ENCODE measurements around the gene XRCC3.

Gene XRCC3

DNA sequence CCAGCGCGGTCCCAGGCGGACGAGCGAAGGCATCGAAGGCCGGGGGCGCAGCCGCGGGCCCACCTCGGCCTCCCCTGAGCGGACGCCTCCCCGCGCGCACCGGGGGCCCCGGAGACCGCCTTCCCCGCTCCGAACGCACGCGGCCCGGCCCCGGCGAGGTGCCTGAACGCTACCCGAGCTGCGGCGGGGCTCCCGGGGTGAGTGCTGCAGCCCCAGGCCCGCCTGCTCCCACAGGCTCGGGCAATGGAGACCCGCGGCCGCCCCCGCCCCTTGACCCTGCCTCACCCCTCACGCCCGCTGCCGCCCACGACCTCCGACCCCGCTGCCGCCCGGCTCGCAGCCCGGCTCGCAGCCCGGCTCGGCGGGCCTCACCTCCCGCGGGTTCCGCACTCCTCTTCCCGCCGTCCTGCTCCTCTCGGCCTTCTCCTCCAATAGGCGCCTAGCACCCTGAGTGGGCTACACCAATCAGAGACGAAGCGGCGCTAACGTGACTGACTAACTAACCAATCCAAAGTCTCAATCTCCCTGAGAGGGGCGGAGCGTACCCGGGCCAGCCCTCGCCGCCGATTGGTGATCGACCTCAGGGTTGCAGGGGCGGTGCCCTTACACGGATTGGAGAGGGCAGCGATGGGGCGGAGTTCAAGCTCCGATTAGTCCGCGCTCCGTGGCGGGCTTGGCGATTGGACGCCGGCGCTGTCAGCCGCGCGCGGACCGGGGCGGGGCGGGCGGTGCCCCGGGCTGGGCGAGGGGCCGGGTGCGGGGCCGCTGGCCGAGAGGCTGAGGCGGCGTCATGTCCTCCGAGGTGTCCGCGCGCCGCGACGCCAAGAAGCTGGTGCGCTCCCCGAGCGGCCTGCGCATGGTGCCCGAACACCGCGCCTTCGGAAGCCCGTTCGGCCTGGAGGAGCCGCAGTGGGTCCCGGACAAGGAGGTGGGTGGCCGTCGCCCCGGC is at the start of gene XRCC3, which contains the start of gene ZFYVE21:
XRCC3 (minus strand) TSS at position 400 of the 949 bp plus-strand sequence. CDS start 4,364 bp downstream, outside the sequence.
ZFYVE21 (plus strand) TSS at position 759 of the 949 bp plus-strand sequence; CDS start at position 791, 32 bp downstream.
- in situ Hi-C loops (cut with HindIII; ENCODE audit: low sequenced_read_pairs) = no loop called here

DNA sequence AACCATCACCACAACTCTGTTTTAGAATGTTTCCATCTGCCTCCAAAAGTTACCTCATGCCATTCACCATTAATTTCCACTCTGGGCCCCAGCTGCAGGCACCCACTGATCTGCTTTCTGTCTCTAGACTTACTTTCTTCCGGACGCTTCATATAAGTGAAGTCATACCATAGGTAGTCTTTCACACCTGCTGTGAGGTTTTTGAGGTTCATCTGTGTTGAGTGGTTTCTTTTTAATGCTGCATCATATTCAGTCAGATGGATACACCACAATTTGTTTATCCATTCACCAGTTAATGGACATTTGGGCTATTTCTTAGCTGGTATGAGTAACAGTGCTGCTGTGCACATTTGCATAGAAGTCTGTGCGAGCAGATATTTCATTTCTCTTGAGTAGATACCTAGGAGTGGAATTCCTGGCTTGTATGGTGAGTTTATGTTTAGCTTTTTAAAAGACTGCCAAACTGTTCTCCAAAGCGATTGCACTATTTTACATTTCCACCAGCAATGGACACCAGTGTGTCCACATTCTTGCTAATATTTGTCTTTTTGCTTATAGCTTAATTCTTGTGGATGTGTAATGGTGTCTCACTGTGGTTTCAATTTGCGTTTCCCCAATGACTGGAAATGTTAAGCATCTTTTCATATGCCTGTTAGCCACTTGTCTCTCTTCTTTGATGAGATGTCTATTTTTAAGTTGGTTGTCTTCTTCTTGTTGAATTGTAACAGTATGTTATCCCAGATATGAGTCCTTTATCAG is 48.7 kb upstream of the XRCC3 start:
- in situ Hi-C loops (cut with HindIII; ENCODE audit: low sequenced_read_pairs) = no loop called here

DNA sequence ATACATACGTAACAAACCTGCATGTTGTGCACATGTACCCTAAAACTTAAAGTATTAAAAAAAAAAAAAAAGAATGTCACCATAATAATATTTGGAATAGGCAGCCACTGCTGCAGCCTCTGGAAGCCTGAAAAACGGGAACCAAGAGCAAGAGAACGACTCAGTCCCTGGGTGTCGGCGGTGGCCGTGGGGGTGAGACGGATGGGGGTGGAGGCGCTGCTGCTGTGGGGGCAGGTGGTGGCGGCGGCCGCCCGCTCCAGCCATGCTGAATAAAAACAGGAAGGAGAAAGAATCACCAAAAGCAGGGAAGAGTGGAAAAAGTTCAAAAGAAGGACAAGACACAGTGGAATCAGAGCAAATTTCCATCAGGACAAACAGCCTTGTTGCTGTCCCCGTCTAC is 47.3 kb upstream of the XRCC3 start:
- in situ Hi-C loops (cut with HindIII; ENCODE audit: low sequenced_read_pairs) = no loop called here

DNA sequence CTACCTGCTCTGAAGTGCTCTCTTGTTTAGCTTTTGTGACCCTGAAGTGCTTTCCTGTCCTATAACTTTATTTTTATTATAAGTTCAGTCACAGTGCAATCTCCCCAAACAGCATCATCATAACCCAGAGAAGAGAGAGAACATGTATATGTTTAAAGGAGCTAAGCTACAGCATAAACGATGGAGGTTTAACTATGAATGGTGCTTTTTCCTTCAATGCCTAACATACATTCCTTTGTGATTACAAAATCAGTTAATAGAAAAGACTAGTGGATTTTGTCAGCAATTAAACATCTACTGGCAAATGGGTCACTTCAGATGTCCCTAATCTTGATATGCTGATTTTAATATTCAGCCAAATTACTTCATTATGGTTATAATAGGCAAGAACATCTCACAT is 46.8 kb upstream of the XRCC3 start:
- in situ Hi-C loops (cut with HindIII; ENCODE audit: low sequenced_read_pairs) = no loop called here

DNA sequence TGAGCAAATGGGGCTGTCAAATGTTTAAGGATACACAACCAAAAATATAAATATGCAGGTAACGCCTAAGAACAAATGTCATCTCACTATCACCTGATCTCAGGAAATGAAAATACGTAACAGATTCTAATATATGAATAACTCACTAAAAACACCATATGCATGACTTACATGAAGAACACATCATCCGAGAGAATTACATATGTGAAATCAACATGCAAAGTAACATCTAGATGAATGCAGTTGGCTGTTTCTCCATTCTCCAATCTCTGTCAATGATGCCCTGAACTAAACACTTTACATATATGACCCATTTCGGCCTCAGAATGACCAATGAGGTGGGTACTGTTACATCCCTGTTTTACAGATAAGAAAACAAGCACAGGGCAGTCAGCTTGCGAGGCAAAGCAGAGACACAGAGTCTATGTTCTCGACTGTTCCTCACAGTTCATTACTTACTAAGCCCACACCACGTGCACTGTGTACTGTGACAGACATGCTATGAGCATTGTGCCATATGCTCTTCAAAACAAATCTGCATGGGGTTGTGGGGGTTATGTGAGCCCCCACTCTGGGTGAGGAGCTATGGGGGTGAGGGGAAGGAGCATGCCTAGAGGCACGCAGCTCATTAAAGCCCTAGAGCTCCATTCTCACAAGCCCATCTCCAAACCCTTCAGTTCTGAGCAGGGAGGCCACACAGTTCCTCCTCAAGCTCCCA is 43.0 kb upstream of the XRCC3 start:
- in situ Hi-C loops (cut with HindIII; ENCODE audit: low sequenced_read_pairs) = no loop called here

DNA sequence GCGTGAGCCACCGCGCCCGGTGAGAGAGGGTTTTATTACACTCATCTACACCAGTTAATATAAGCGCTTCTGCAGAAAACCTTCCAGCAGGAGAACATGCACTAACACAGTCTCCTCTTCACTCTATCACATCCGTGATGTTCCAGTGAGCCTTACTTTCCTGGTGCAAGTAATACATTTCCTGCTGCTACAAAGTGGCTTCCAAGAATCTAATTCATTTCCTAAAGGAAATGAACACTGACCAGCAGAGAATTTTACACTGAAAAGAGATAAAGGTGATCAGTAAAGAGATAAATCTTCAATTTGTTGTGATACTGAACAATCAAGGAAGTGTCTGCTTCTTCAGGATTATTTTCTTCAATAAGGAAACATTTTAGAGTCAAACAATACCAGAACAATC is 39.8 kb upstream of the XRCC3 start:
- in situ Hi-C loops (cut with HindIII; ENCODE audit: low sequenced_read_pairs) = no loop called here

DNA sequence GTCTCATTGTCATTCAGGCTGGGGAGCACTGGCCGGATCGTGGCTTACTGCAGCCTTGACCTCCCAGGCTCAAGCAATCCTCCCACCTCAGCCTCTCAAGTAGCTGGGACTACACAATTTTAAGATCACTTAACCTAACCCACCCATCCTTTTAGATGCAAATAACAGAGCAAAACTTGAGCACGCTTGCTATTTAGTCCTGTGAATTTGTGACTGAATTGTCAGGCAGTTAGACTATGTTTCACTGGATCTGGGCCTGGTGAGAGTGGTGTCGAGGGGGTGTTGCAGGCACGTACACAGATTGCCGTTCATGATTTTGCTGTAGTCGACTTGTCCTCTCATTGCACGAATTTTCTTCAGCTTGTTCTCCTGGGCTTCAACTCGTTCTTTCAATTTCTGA is 38.5 kb upstream of the XRCC3 start:
- in situ Hi-C loops (cut with HindIII; ENCODE audit: low sequenced_read_pairs) = no loop called here

DNA sequence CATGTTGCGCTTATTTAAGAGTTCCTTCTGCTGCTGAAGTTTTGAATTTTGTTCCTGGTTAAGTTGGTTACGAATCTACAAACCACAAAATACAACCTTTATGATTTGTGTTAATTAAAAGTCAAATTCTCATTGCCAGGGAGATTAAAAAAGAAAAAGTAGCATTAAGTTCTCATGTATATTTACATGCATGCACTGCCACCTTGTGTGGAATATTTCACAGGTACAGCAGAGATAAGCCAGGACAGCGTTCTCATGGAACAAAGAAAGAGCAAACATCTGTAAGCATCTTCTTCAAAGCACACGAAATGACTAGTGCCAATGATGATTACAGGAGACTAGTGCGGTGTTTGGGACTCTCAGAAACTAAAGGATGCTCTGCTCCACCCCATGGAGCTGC is 34.6 kb upstream of the XRCC3 start:
- in situ Hi-C loops (cut with HindIII; ENCODE audit: low sequenced_read_pairs) = no loop called here

DNA sequence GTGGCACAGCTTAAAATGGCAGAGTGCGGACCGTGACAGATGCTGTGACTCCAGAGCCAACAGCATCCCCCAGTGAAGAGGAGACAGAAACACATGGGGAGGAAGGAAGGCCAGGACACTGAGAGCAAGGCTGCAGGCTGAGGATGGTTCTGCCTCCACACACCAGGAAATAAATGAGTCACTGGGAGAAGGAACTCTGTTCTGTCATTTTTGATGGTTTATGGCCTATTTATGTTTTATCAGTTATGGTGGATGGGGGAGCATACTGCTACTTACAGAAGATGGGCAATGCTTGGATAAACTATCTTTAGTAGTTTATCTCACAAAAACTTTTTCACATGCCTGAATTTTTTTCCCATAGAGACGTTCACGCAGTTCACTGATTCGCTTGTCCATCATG is 34.2 kb upstream of the XRCC3 start:
- in situ Hi-C loops (cut with HindIII; ENCODE audit: low sequenced_read_pairs) = no loop called here

DNA sequence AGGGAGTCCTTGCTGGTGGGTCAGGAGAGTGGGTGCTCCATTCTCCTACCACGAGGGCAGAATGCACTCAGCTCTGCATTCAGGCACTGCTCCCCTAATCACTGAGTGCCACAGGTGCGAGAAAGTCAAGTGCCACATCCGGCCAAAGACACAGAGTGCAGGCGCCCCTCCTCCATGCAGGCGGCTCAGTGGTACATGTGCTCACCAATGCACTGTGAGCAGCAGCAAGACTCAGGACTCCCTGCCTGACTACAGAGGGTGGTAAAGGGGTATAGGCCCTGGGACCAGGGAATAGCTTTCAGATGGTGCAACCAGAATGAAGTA is 33.2 kb upstream of the XRCC3 start:
- in situ Hi-C loops (cut with HindIII; ENCODE audit: low sequenced_read_pairs) = no loop called here

DNA sequence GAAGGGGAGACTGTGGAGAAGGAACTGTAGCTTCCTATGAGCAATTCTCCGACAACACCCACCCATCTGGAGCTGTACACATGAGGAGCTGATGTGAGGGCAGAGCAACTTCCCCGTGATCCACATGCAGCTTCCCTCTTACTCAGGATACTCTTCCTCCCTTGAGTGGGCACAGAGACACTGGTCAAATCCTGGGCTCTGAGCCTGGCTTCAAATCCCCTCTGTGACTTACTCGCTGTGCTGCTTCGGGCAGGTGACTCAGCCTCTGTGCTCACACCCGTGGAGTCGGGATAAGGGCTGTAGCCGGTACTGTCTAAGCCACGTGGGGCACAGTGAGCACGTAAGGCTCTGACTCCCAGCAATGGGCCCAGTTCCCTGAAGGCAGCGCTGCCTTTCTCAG is 31.4 kb upstream of the XRCC3 start:
- in situ Hi-C loops (cut with HindIII; ENCODE audit: low sequenced_read_pairs) = no loop called here

DNA sequence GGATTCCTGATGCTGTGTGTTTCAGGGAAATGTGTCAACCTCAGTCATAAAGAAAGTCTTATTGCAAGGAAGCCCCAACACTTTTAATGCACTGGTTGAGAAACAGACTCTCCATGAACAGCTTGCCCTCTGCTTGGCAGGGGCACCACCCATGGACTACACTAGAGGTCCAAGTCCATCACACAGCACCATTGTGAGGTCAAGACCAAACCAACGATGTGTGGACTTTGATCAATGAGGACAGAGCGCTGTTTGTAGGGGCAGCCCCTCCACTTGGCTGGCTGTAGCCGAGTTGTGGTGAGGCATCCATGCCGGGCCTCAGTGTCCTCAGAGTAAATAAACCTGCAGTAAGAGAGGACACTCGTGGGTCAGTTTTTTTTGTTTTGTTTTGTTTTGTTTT is 30.2 kb upstream of the XRCC3 start:
- in situ Hi-C loops (cut with HindIII; ENCODE audit: low sequenced_read_pairs) = no loop called here

DNA sequence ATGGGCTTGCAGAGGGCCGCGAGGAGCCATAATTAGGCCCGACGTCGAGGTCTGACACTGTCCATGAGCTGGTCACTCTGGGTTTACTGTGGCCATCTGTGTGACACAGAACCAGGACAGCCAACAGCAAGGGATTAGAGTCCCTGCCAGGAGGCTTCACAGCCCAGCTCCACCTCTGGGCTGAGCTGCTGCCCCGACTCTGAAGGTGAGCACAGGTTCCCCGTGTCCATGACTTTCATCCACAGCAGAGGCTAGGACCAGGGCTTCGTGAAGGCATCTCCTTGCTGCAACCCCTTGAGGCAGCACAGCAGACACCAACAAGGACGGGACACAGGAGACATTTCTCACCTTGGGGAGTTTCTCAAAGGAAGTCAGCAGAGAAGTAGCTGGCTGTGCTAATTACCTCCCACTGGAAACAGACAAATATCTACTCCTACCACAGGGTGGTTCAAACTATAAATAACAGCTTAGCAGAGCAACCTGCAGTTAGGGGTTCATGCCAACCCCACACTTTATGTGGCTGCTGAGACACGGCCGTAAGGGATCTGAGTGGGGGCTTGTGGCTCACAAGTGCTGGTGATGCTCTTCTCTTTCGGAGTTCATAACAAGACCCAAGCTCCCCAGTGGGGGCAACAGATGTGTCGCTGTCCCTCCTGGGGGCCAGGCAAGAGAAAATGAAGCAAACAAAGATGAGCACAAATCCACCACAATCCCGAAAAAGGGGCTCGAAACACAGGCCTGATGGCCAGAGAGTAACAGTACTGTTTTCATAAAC is 29.6 kb upstream of the XRCC3 start:
- in situ Hi-C loops (cut with HindIII; ENCODE audit: low sequenced_read_pairs) = no loop called here

DNA sequence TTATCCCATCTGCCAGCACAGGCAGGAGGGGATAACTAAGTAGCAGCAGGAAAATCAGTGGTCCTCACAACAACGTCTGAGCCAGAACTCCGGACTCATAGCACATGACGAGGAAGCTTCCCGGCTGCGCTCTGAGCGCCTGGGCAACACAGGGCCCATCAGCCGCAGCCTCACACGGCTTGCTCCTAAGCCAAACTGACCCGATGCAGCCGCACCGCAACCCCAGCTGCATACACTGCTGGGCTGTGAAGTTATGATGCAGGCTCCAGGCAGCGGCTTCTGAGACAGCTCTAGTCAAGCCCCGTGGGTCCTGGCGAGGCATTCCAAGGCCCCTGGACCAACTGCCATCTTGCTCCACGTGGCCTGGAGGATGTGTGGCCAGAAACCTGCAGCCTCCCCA is 28.4 kb upstream of the XRCC3 start:
- in situ Hi-C loops (cut with HindIII; ENCODE audit: low sequenced_read_pairs) = no loop called here

DNA sequence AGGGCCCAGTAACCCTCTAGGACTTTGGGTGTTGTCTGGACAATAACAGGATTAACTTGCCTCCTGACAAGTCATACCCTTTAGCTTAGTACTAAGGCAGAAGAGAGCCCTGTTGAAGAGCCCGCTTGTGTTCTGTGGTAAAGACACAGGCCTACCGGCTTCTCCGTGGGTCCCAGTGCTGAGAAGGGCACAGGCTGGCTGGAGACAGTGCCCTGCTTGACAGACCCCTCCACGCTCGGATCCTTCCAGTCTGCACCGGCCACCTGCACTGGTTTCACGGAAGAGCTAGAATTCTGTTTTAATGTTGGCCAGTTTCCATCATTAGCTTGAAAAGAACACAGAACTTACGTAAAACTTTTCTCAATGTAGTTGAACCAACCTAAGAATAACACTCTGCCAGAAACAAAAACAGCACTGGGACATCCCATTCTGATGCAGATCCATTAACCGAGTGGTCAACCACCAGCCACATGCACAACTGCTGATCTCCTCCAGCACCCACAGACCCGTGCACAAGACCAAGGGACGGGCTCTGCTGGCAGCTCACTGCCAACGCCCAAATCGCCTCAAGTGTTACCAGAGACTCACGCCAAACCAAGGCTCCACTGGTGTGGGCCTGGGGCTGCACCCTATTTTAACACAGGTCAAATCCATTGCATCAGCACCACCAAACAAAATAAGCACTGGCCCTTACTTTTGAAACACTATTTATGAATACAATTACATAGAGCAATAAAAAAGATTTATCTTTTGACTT is 27.4 kb upstream of the XRCC3 start:
- in situ Hi-C loops (cut with HindIII; ENCODE audit: low sequenced_read_pairs) = no loop called here

DNA sequence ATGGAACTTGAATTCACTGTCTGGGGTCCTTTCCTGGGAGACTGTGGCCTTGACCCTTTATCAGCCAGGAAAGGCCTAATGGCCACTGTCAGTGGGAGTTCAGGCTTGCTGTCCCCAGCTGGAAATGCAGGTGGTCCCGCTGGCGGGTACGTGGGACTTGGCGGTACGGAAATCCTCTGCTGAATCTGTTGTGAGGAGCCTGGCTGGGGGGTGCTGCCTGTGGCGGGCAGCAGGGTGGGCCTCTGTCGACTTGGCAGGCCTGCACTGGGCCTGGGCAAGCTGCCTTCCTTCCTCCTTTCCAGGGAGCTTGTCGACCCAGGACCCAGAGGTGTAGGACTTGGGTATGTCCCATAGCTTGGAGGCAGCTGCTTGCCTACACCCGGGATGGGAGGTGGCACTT is 26.6 kb upstream of the XRCC3 start:
- in situ Hi-C loops (cut with HindIII; ENCODE audit: low sequenced_read_pairs) = no loop called here

DNA sequence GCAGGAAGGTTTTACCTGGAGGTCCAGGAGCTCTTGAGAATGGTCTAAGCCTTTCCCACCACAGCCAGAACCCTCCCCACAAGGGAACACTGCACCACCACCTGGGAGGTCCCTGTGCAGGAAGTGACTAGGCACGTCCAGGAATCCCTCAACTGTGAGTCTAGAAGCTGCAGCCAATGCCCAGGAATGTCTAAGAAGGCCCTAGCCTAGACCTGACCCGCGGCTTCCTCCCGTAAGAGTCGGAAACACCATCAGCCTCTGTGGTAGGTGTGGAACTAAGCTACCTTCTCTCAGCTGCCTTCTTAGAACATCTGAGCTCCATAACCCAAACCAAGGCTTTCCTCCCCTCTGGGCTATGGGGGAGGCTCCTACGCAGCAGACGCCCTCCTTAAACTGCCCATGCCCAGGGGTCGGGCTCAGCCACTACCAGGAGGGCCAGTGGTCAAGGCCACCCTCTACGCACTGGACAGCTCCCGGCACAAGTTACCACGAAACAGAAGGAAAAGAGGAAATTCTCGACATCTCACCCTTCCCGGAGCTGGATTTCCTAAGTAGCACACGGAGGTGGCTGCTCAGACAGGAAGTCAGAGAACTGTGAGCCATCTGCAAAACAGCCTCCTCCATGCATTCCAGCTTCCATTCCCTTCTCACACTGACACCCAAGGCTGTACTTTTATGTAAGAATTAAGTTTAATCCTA is 25.9 kb upstream of the XRCC3 start:
- in situ Hi-C loops (cut with HindIII; ENCODE audit: low sequenced_read_pairs) = no loop called here

DNA sequence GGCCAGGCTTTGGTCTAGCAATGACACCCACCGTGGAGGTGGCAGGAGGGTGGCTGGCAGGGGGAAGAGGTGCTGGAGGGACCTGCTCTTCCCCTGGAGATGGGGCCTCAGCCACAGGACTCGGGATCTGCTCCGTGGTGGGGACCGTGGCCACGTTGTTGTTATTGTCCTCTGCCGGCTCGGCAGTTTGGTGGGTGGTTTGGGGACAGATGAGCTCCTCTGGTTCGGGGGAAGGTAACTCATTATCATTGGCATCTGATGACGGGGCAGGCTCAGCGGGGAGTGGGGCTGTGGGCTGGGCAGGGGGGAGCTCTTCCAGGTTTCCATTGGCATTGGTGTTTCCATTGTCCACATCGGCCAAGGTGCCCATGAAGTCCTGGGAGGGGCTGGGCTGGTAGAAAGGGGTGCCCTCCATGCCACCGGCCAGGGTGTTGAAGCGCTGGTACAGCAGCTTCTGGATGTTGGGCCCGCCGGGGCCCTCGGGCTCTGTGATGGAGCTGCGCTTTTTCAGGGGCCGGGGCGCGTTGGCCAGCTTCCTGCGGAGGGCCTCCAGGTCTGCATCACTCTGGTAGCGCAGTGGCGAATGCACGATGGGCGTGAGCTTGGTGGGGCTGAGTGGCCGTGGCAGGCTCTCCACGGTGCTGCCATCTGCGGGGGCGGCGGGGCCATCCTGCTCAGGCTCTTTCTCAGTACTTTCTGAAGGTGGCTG is 24.7 kb upstream of the XRCC3 start:
- in situ Hi-C loops (cut with HindIII; ENCODE audit: low sequenced_read_pairs) = no loop called here

DNA sequence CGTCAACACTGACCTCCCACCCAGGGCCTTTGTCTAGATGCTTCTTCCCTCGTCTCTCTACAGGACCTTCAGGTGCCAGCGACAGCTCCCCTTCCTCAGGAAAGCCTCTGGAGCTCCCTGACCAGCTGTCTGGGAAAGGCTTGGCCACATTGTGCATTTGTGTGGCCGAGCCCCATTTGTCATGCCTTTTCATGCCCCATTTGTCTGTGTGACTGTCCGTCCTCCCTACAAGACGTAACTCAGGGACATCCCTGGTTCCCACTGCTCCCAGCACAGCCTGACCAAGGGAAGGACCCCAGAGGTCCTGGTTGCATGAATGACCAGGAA is 24.2 kb upstream of the XRCC3 start:
- in situ Hi-C loops (cut with HindIII; ENCODE audit: low sequenced_read_pairs) = no loop called here
